CD8-positive, alpha-beta memory T cell (primary cell): ENCODE data around the gene CAV1. TPM values are rescaled to one million over a fixed set of nuclear protein-coding genes. Genes with fewer than 3 reads are reported as not detected.

ENCODE experiments used
- CTCF ChIA-PET: fragments of 350-600 bp; sonication (Branson Sonifier 250); formaldehyde crosslinking; loops from one replicate; lab custom pipeline; 2021; ENCODE audit warnings: antibody characterized with exemption; lab: Charles Lee
- POLR2A ChIA-PET: fragments of 350-600 bp; sonication (Branson Sonifier 250); formaldehyde crosslinking; loops from one replicate; lab custom pipeline; 2021; ENCODE audit warnings: antibody characterized with exemption; lab: Charles Lee
- DNase-seq, 5 donors: peaks; one replicate each; pipeline versions ENCODE4 v3.0.0 to v3.0.0-alpha.2; 2020 to 2022; ENCODE audit warnings: mixed read lengths in 1 of 5
- H3K27ac ChIP-seq: one replicate; pipeline ENCODE4 v1.7.0; 2013; ENCODE audit warnings: low read depth, mild to moderate bottlenecking, low read length, moderate library complexity
- H3K27me3 ChIP-seq: 2 replicates; pipeline ENCODE4 v1.7.0; 2013; ENCODE audit warnings: low read length, mild to moderate bottlenecking; ENCODE audit not compliant: insufficient read depth, poor library complexity, severe bottlenecking
- H3K36me3 ChIP-seq: 2 replicates; pipeline ENCODE4 v1.7.0; 2013; ENCODE audit warnings: mild to moderate bottlenecking, low read length, moderate library complexity; ENCODE audit not compliant: insufficient read depth
- H3K4me1 ChIP-seq: 2 replicates; pipeline ENCODE4 v1.7.0; 2013; ENCODE audit warnings: mild to moderate bottlenecking, low read length, moderate library complexity; ENCODE audit not compliant: insufficient read depth
- H3K4me3 ChIP-seq: 2 replicates; pipeline ENCODE4 v1.7.0; 2013; ENCODE audit warnings: mild to moderate bottlenecking, low read length
- H3K9me3 ChIP-seq: 2 replicates; pipeline ENCODE4 v1.7.0; 2013; ENCODE audit warnings: mild to moderate bottlenecking, low read length
- H3K27ac Mint-ChIP-seq, 8 donors: one replicate each; pipeline ENCODE4 v1.8.0; 2020 to 2021; ENCODE audit warnings: mixed read lengths in 8 of 8, mild to moderate bottlenecking in 6 of 8, inconsistent platforms in 3 of 8, moderate library complexity in 3 of 8
- H3K27me3 Mint-ChIP-seq, 2 donors: one replicate each; pipeline ENCODE4 v1.8.0; 2020 to 2021; ENCODE audit warnings: mixed read lengths in 2 of 2, mild to moderate bottlenecking in 1 of 2, moderate library complexity in 1 of 2
- H3K36me3 Mint-ChIP-seq, 3 donors: one replicate each; pipeline ENCODE4 v1.8.0; 2020 to 2021; ENCODE audit warnings: mixed read lengths in 3 of 3, inconsistent platforms in 1 of 3, mild to moderate bottlenecking in 1 of 3
- H3K4me1 Mint-ChIP-seq, 3 donors: one replicate each; pipeline ENCODE4 v1.8.0; 2020 to 2021; ENCODE audit warnings: mixed read lengths in 3 of 3, inconsistent platforms in 1 of 3, mild to moderate bottlenecking in 1 of 3
- H3K4me3 Mint-ChIP-seq, 7 donors: one replicate each; pipeline ENCODE4 v1.8.0; 2020 to 2021; ENCODE audit warnings: mixed read lengths in 7 of 7, mild to moderate bottlenecking in 6 of 7, moderate library complexity in 4 of 7, inconsistent platforms in 2 of 7
- H3K9me3 Mint-ChIP-seq, 5 donors: one replicate each; pipeline ENCODE4 v1.8.0; 2020 to 2022; ENCODE audit warnings: mixed read lengths in 5 of 5, mild to moderate bottlenecking in 3 of 5, moderate library complexity in 2 of 5, inconsistent platforms in 1 of 5
- polyA plus RNA-seq: library from polyadenylated mRNA; unstranded; fragments of 300-500 nt; fragmentation: Illumina TruSeq; gene quantifications from one replicate; pipeline ENCODE4 v1.2.3, GENCODE V29; 2021
- total RNA-seq, 2 experiments: library from RNA; stranded (reverse); gene quantifications; one replicate each; pipeline ENCODE4 v1.2.3, GENCODE V29; 2021

The CAV1 gene
- total and polyA plus RNA-seq, 3 experiments from 2014 or later: 2.3 to 2.5 TPM; not detected in 1

DNA sequence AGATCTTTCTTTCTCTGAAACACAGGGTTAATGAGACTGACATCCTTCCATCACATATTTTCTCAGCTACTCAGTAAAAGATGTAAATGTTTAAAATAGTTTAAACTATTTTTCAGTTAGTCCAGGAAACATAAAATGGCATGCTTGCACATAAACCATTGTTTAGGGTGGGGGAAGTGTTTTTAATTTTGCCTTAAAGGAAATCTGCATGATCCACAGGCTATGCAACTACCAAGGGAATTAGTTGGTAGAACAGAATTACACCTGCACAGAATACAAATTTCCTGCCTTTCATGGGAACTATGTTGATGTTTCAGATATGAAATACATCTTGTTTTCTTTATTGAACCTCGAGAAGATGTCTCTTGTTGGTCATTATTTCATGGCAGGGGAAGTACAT, 10.6 kb downstream of the CAV1 start:
- no peak overlapping the region for H3K4me3 ChIP-seq
- no peak overlapping the region for H3K4me3 Mint-ChIP-seq
- POLR2A ChIA-PET: no interaction called here
- peaks cover 1 to 37% of the 10 kb centered on the region in 2 donors for H3K27me3 Mint-ChIP-seq
- no peak overlapping the region for H3K27ac ChIP-seq
- no peaks in the 10 kb centered on the region for H3K9me3 ChIP-seq
- no peak overlapping the region for H3K27ac Mint-ChIP-seq
- H3K4me1 ChIP-seq: no peaks in the 10 kb centered on the region
- DNase-seq: no peak
- H3K27me3 ChIP-seq: no peaks in the 10 kb centered on the region
- no peaks in the 10 kb centered on the region for H3K4me1 Mint-ChIP-seq
- no peaks in the 10 kb centered on the region for H3K9me3 Mint-ChIP-seq
- no peaks in the 10 kb centered on the region for H3K36me3 ChIP-seq
- CTCF ChIA-PET: interaction anchor here (1.5 kb wide), 1 partner anchor 9 kb away, joined by 4 read pairs; no protein-coding TSS in a partner anchor
- H3K36me3 Mint-ChIP-seq: no peaks in the 10 kb centered on the region

GRCh38 chr7:116538138-116538537, 13.3 kb downstream of the CAV1 start:
- Mint-ChIP-seq H3K4me3 (no peak overlapping the region), H3K9me3 (no peaks in the 10 kb centered on the region), H3K27ac (no peak overlapping the region), H3K4me1 (no peaks in the 10 kb centered on the region), H3K36me3 (no peaks in the 10 kb centered on the region), H3K27me3 (peaks cover 1 to 29% of the 10 kb centered on the region in 2 donors)
- ChIA-PET POLR2A (no interaction called here), CTCF (interaction anchor here (1.1 kb wide), 1 partner anchor 13 kb away, joined by 3 read pairs; no protein-coding TSS in a partner anchor)
- Histone ChIP-seq H3K27me3 (no peaks in the 10 kb centered on the region), H3K9me3 (no peaks in the 10 kb centered on the region), H3K4me3 (no peak overlapping the region), H3K4me1 (no peaks in the 10 kb centered on the region), H3K36me3 (no peaks in the 10 kb centered on the region), H3K27ac (no peak overlapping the region)
- DNase-seq: no peak

DNA sequence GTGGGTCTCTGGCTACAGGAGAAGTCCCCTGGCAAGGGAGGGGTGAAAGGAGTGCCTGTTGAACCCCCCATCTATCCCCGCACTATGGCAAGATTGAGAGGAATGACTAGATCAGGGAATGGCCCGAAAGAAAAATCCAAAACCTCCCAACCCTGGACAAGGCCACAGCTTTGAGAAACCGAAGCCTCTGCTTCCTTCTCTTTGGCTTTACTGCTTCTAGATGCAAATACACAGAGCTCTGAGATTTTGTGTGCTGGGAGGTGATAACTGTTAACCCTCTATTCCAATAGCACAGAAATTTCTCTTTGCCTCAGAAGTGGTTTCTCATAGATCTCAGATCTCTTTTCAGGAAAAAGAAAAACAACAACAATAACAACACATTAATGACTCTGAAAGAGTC, 15.0 kb downstream of the CAV1 start:
- Mint-ChIP-seq H3K27me3 (peaks cover 1 to 30% of the 10 kb centered on the region in 2 donors), H3K36me3 (no peaks in the 10 kb centered on the region), H3K4me1 (no peaks in the 10 kb centered on the region), H3K27ac (no peak overlapping the region), H3K9me3 (no peaks in the 10 kb centered on the region), H3K4me3 (no peak overlapping the region)
- Histone ChIP-seq H3K4me1 (no peaks in the 10 kb centered on the region), H3K27me3 (no peaks in the 10 kb centered on the region), H3K4me3 (no peak overlapping the region), H3K36me3 (no peaks in the 10 kb centered on the region), H3K9me3 (no peaks in the 10 kb centered on the region), H3K27ac (no peak overlapping the region)
- ChIA-PET CTCF (no interaction called here), POLR2A (no interaction called here)
- DNase-seq: no peak

- no peak overlapping the region for H3K27ac Mint-ChIP-seq
- ChIA-PET CTCF (no interaction called here), POLR2A (no interaction called here)
- H3K9me3 Mint-ChIP-seq: no peaks in the 10 kb centered on the region
- Histone ChIP-seq H3K27me3 (no peaks in the 10 kb centered on the region), H3K27ac (no peak overlapping the region), H3K4me3 (no peak overlapping the region), H3K36me3 (no peaks in the 10 kb centered on the region), H3K9me3 (no peaks in the 10 kb centered on the region), H3K4me1 (no peaks in the 10 kb centered on the region)
- H3K4me1 Mint-ChIP-seq: no peaks in the 10 kb centered on the region
- no peaks in the 10 kb centered on the region for H3K36me3 Mint-ChIP-seq
- no peak for DNase-seq
- peaks cover 1 to 31% of the 10 kb centered on the region in 2 donors for H3K27me3 Mint-ChIP-seq
- no peak overlapping the region for H3K4me3 Mint-ChIP-seq
Measured at GRCh38 chr7:116540743-116541142, 15.9 kb downstream of the CAV1 start.

GRCh38 chr7:116541951-116542350, 17.1 kb downstream of the CAV1 start:
- H3K27ac Mint-ChIP-seq: no peak overlapping the region
- DNase-seq: no peak
- no peak overlapping the region for H3K4me3 Mint-ChIP-seq
- H3K36me3 Mint-ChIP-seq: no peaks in the 10 kb centered on the region
- H3K27me3 ChIP-seq: no peaks in the 10 kb centered on the region
- H3K4me1 ChIP-seq: no peaks in the 10 kb centered on the region
- no peaks in the 10 kb centered on the region for H3K9me3 ChIP-seq
- no peaks in the 10 kb centered on the region for H3K36me3 ChIP-seq
- CTCF ChIA-PET: interaction anchor here (1.3 kb wide), 1 partner anchor 16 kb away, joined by 3 read pairs; no protein-coding TSS in a partner anchor
- no peaks in the 10 kb centered on the region for H3K9me3 Mint-ChIP-seq
- no peak overlapping the region for H3K4me3 ChIP-seq
- H3K27ac ChIP-seq: no peak overlapping the region
- POLR2A ChIA-PET: interaction anchor here (0.6 kb wide), 1 partner anchor 12 kb away, joined by 5 read pairs; no protein-coding TSS in a partner anchor
- H3K4me1 Mint-ChIP-seq: no peaks in the 10 kb centered on the region
- peaks cover 2 to 31% of the 10 kb centered on the region in 2 donors for H3K27me3 Mint-ChIP-seq

DNA sequence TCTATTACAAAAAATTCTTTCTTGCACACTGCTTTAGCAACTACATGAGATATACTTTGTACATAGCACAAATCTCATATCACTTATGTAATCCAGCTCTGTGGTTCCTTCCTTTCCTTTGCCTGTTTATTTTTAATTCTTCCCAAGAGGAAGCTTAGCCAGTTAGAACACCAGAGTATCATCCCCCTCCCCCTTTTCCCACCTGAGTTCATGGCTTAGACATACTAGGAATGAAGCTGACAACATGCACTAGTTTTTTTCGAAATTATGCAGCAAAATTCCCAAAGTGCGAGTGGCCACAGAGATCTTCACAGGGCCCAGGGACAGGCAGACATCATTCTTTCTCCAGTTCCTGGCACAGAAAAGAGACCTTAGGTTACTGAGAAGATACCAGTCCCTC, 17.8 kb downstream of the CAV1 start:
- Histone ChIP-seq H3K27me3 (no peaks in the 10 kb centered on the region), H3K36me3 (no peaks in the 10 kb centered on the region), H3K4me3 (no peak overlapping the region), H3K9me3 (no peaks in the 10 kb centered on the region), H3K27ac (no peak overlapping the region), H3K4me1 (no peaks in the 10 kb centered on the region)
- Mint-ChIP-seq H3K9me3 (no peaks in the 10 kb centered on the region), H3K36me3 (no peaks in the 10 kb centered on the region), H3K4me3 (no peak overlapping the region), H3K4me1 (no peaks in the 10 kb centered on the region), H3K27ac (no peak overlapping the region), H3K27me3 (peaks cover 3 to 32% of the 10 kb centered on the region in 2 donors)
- POLR2A ChIA-PET: interaction anchor here (0.6 kb wide), 1 partner anchor 12 kb away, joined by 5 read pairs; no protein-coding TSS in a partner anchor
- DNase-seq: no peak
- CTCF ChIA-PET: interaction anchor here (1.3 kb wide), 1 partner anchor 16 kb away, joined by 3 read pairs; no protein-coding TSS in a partner anchor

- H3K9me3 ChIP-seq: no peaks in the 10 kb centered on the region
- H3K9me3 Mint-ChIP-seq: no peaks in the 10 kb centered on the region
- no peak for DNase-seq
- no peak overlapping the region for H3K27ac ChIP-seq
- CTCF ChIA-PET: no interaction called here
- H3K4me3 Mint-ChIP-seq: no peak overlapping the region
- peaks cover 2 to 39% of the 10 kb centered on the region in 2 donors for H3K27me3 Mint-ChIP-seq
- no peaks in the 10 kb centered on the region for H3K4me1 Mint-ChIP-seq
- no peak overlapping the region for H3K4me3 ChIP-seq
- POLR2A ChIA-PET: no interaction called here
- H3K27me3 ChIP-seq: no peaks in the 10 kb centered on the region
- H3K27ac Mint-ChIP-seq: no peak overlapping the region
- H3K36me3 ChIP-seq: no peaks in the 10 kb centered on the region
- no peaks in the 10 kb centered on the region for H3K4me1 ChIP-seq
- no peaks in the 10 kb centered on the region for H3K36me3 Mint-ChIP-seq
Measured at GRCh38 chr7:116543664-116544063, 18.8 kb downstream of the CAV1 start.

- no peak overlapping the region for H3K27ac ChIP-seq
- H3K9me3 ChIP-seq: no peaks in the 10 kb centered on the region
- H3K36me3 ChIP-seq: no peaks in the 10 kb centered on the region
- no peak overlapping the region for H3K4me3 ChIP-seq
- ChIA-PET CTCF (no interaction called here), POLR2A (no interaction called here)
- H3K4me1 ChIP-seq: no peaks in the 10 kb centered on the region
- H3K27me3 Mint-ChIP-seq: peaks cover 2 to 34% of the 10 kb centered on the region in 2 donors
- H3K9me3 Mint-ChIP-seq: no peaks in the 10 kb centered on the region
- H3K36me3 Mint-ChIP-seq: no peaks in the 10 kb centered on the region
- H3K4me1 Mint-ChIP-seq: no peaks in the 10 kb centered on the region
- H3K4me3 Mint-ChIP-seq: no peak overlapping the region
- H3K27me3 ChIP-seq: no peaks in the 10 kb centered on the region
- H3K27ac Mint-ChIP-seq: no peak overlapping the region
- DNase-seq: no peak
Measured at GRCh38 chr7:116544487-116544886, 19.7 kb downstream of the CAV1 start.
